Upper lobe of left lung (tissue), 6 donors: ENCODE results near the gene LRP1B. TPM values are rescaled to one million over a fixed set of nuclear protein-coding genes. Genes with fewer than 3 reads are reported as not detected.

Source experiments
- ATAC-seq, 2 donors: fragments of 200-7000 bp; cut with Tn5 transposase; one replicate each; pipeline ENCODE4 v1.9.1; 2022; ENCODE audit warnings: mild to moderate bottlenecking in 2 of 2, moderate library complexity in 2 of 2; ENCODE audit not compliant: low FRiP score in 2 of 2
- DNase-seq, 2 donors: peaks; one replicate each; pipeline ENCODE4 v3.0.0-alpha.2; 2019 to 2020
- H3K27ac ChIP-seq, 4 donors: fragments of 200-600 bp; sonication (generic); one replicate each; pipeline ENCODE4 v1.5.1; 2016 to 2019
- H3K27me3 ChIP-seq, 4 donors: fragments of 200-600 bp; sonication (generic); one replicate each; pipeline ENCODE4 v1.5.1; 2017 to 2019
- H3K36me3 ChIP-seq, 4 donors: fragments of 200-600 bp; sonication (generic); one replicate each; pipeline ENCODE4 v1.5.1; 2016 to 2019
- H3K4me1 ChIP-seq, 4 donors: fragments of 200-600 bp; sonication (generic); one replicate each; pipeline ENCODE4 v1.5.1; 2018 to 2019
- H3K4me3 ChIP-seq, 4 donors: fragments of 200-600 bp; sonication (generic); one replicate each; pipeline ENCODE4 v1.5.1; 2017 to 2019; ENCODE audit warnings: mild to moderate bottlenecking in 2 of 4, moderate library complexity in 1 of 4
- H3K9me3 ChIP-seq, 4 donors: fragments of 200-600 bp; sonication (generic); one replicate each; pipeline ENCODE4 v1.5.1; 2018 to 2019
- CTCF ChIP-seq, 6 experiments: fragments of 450-650 bp in 4 of 6; fragments of 200-600 bp in 2 of 6; sonication (generic) in 2 of 6; IDR thresholded peaks; one replicate each; pipeline ENCODE4 v1.5.1; 2016 to 2019; ENCODE audit warnings: antibody characterized with exemption in 6 of 6
- EP300 ChIP-seq, 4 donors: sonication (generic); formaldehyde crosslinking; IDR thresholded peaks; one replicate each; pipeline ENCODE4 v1.5.1; 2017; ENCODE audit warnings: antibody characterized with exemption in 4 of 4, control low read depth in 2 of 4
- POLR2A ChIP-seq, 4 donors: fragments of 450-650 bp; IDR thresholded peaks; one replicate each; pipeline ENCODE4 v1.5.1; 2016 to 2017; ENCODE audit warnings: antibody characterized with exemption in 4 of 4, mild to moderate bottlenecking in 2 of 4
- POLR2AphosphoS5 ChIP-seq, 2 donors: sonication (generic); formaldehyde crosslinking; IDR thresholded peaks; one replicate each; pipeline ENCODE4 v1.5.1; 2017; ENCODE audit warnings: antibody characterized with exemption in 2 of 2
- WGBS, 2 donors: methylation state at CpG; one replicate each; pipeline ENCODE4 v1.1.5; 2017 to 2018; 5-methylcytosine and 5-hydroxymethylcytosine counted together
- total RNA-seq, 6 donors: library from RNA; depleted of rRNA in 4 of 6; stranded (reverse); fragments of >200 nt in 4 of 6; gene quantifications; one replicate each; pipeline versions ENCODE4 v1.1.0 to v1.2.1, GENCODE V29; 2016 to 2021
- donor health status: DM: no; HTN: no; CAD: no; lungs with moderate emphysema.
- donor health status: DM: no; HTN: yes; CAD: no; lungs with severe emphysema.

Gene LRP1B
- total RNA-seq, 6 donors from 2014 or later = under 0.01 to 0.46 (median 0.11) TPM

DNA sequence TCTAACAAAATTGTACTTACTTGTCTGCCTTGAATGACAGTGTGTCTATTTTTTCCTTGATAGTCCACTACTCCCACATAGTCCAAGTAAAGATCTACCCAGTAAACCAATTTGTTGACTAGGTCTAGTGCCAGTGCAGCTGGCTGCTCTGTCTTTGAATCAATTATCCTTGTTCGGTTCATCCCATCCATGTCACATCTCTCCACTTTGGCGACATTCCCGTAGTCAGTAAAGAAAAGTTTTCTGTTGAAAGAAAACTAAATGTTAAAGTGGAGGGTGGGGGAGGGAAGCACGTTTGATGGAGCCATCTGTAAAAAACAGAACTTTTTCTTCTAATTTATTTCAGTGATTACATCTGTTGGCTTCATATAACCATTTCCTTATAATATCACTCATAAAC is 1068.8 kb downstream of the LRP1B start:
- no peaks in the 10 kb centered on the region for H3K36me3 ChIP-seq
- WGBS, 2 donors = 76 to 79% methylated on average over 4 of the region's 4 CpGs
- H3K27me3 ChIP-seq = no peaks in the 10 kb centered on the region
- DNase-seq (no peak), ATAC-seq (no peak)
- no peak overlapping the region for H3K4me3 ChIP-seq
- H3K9me3 ChIP-seq = no peaks in the 10 kb centered on the region
- H3K27ac ChIP-seq = no peak overlapping the region
- TF ChIP-seq EP300 (IDR thresholded peaks at IDR 0.05) (no peak), POLR2A (IDR thresholded peaks at IDR 0.05) (no peak), POLR2AphosphoS5 (IDR thresholded peaks at IDR 0.05) (no peak), CTCF (IDR thresholded peaks at IDR 0.05) (no peak)
- H3K4me1 ChIP-seq = no peaks in the 10 kb centered on the region

GRCh38 chr2:141058556-141058955 is 1072.3 kb downstream of the LRP1B start:
- H3K36me3 ChIP-seq = no peaks in the 10 kb centered on the region
- WGBS, 2 donors = 44 to 52% methylated on average over 4 of the region's 4 CpGs
- TF ChIP-seq CTCF (IDR thresholded peaks at IDR 0.05) = no peak
- no peak for TF ChIP-seq POLR2A (IDR thresholded peaks at IDR 0.05)
- TF ChIP-seq EP300 (IDR thresholded peaks at IDR 0.05) = no peak
- TF ChIP-seq POLR2AphosphoS5 (IDR thresholded peaks at IDR 0.05) = no peak
- H3K4me3 ChIP-seq = no peak overlapping the region
- no peaks in the 10 kb centered on the region for H3K9me3 ChIP-seq
- H3K4me1 ChIP-seq = no peaks in the 10 kb centered on the region
- no peak overlapping the region for H3K27ac ChIP-seq
- H3K27me3 ChIP-seq = no peaks in the 10 kb centered on the region
- ATAC-seq (no peak), DNase-seq (no peak)

DNA sequence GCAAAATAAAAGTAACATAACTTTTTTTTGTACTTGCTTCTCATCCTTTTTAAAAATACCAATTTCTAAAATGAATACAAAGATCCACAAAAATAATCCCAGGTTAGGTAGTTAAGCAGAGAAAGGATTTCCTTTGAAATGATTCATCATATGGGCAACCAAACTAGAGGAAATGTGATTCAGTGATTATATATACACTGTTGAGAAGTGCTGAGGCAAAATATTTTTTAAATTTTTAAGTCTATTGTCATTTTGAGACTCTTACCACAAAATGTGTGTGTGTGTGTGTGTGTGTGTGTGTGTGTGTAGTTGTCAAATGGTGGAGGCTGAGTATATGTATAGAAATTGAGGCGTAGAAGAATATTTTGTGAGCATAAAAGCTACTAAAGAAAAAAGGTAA is 1075.3 kb downstream of the LRP1B start:
- ATAC-seq = no peak
- Histone ChIP-seq H3K4me1 (no peaks in the 10 kb centered on the region), H3K4me3 (no peak overlapping the region), H3K27ac (no peak overlapping the region), H3K36me3 (no peaks in the 10 kb centered on the region), H3K27me3 (no peaks in the 10 kb centered on the region), H3K9me3 (no peaks in the 10 kb centered on the region)
- 83 to 85% methylated on average over 1 of the region's 1 CpG for WGBS, 2 donors
- TF ChIP-seq EP300 (IDR thresholded peaks at IDR 0.05) (no peak), POLR2AphosphoS5 (IDR thresholded peaks at IDR 0.05) (no peak), POLR2A (IDR thresholded peaks at IDR 0.05) (no peak), CTCF (IDR thresholded peaks at IDR 0.05) (no peak)
- DNase-seq = no peak

- no peak overlapping the region for H3K27ac ChIP-seq
- WGBS, 2 donors = 77 to 79% methylated on average over 6 of the region's 6 CpGs
- no peaks in the 10 kb centered on the region for H3K36me3 ChIP-seq
- H3K4me1 ChIP-seq = no peaks in the 10 kb centered on the region
- ATAC-seq = no peak
- H3K9me3 ChIP-seq = no peaks in the 10 kb centered on the region
- H3K4me3 ChIP-seq = no peak overlapping the region
- no peaks in the 10 kb centered on the region for H3K27me3 ChIP-seq
- TF ChIP-seq EP300 (IDR thresholded peaks at IDR 0.05) = no peak
- no peak for TF ChIP-seq CTCF (IDR thresholded peaks at IDR 0.05)
- TF ChIP-seq POLR2A (IDR thresholded peaks at IDR 0.05) = no peak
- TF ChIP-seq POLR2AphosphoS5 (IDR thresholded peaks at IDR 0.05) = no peak
- no peak for DNase-seq
These were observed 1081.9 kb downstream of the LRP1B start for GRCh38 chr2:141048951-141049350.

DNA sequence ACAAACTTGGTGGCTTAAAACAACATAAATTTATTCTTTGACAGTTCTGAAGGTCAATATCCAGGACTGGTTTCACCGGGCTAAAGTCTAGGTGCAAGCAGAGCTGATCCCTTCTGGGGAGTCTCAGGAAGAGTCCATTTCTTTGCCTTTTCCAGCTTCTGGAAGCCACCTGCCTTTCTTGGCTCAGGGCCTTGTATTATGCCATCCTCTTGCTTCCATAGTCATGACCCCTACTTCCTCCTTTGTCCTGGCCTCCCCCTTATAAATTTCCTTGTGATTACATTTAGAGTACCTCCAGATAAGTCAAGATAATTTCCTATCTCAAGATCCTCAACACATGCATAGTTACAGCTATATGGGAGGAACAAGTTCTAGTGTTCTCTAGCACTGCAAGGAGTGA is 1089.5 kb downstream of the LRP1B start:
- Histone ChIP-seq H3K36me3 (no peaks in the 10 kb centered on the region), H3K27ac (no peak overlapping the region), H3K9me3 (no peaks in the 10 kb centered on the region), H3K27me3 (no peaks in the 10 kb centered on the region), H3K4me3 (no peak overlapping the region), H3K4me1 (no peaks in the 10 kb centered on the region)
- ATAC-seq = no peak
- 63 to 83% methylated on average over 1 of the region's 1 CpG for WGBS, 2 donors
- TF ChIP-seq POLR2A (IDR thresholded peaks at IDR 0.05) (no peak), POLR2AphosphoS5 (IDR thresholded peaks at IDR 0.05) (no peak), EP300 (IDR thresholded peaks at IDR 0.05) (no peak), CTCF (IDR thresholded peaks at IDR 0.05) (no peak)
- DNase-seq = no peak
